Stimulated activated CD4-positive, alpha-beta T cell treated with anti-CD3 and anti-CD28 coated beads, Interleukin-2, amount 100 ng/mL, for 48 hours (primary cell): ENCODE measurements around the gene ABAT.

Experiments used
- DNase-seq, 2 donors: peaks; one replicate each; pipeline ENCODE4 v3.0.0-alpha.2; 2020

Gene ABAT

DNA sequence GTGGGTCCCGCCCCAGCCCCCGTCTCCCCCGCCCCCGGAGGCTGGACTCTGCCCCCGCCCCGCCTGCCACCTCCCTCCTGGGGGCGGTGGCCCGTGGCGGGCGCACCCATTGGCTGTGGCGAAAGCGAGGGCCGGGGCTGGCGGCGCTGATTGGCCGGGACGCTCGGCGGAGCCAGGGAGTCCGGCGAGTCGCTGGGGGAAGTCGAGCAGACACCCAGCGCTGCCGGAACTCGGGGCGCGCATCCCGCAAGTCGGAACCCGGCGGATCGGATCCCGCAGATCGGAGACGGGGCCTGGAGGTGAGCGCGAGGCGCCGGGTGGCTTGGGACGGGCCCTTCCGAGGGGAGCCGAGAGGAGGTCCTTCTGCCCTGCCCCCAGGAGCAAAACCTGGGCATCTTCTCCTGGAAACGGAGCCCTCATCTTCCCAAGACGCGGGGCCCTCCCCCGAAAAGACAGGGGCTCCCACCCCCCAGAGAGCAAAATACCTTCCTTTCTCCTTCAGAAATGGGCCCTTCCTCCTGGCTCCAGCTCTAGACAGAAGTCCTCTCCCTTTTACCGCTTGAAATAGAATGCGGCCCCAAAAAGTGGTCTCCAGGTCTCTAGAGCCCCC lies at the start of gene ABAT:
Gene ABAT (plus strand): TSS at position 205 of the 610 bp plus-strand sequence. CDS start 61,123 bp downstream, outside the sequence.
- DNase-seq: peak; percentile 81 to 87

DNA sequence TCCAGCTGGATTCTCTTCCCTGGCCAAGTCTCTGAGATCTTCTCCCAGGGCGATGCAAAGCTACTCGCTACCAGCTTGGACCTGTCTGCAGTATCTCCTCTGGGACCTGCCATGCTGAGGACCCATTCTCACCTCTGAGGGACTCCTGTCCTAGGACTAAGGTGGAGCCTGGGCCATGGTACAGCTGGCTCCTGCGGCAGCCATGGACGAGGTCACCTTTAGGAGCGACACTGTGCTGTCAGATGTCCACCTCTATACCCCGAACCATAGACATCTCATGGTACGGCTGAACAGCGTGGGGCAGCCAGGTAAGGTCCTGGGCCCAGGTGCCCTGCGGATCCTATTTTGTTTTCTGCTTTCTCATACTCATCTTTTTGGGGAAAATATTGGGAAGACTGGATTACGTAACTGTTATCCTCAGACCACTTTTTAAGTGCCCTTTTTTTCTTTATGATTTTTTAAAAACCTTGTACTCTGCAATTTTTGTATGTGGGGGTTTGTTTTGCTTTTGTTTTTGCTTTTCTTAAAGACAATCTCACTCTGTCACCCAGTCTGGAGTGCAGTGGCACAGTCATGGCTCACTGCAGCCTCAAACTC lies 48.8 kb upstream of the ABAT start:
- DNase-seq: no peak

DNA sequence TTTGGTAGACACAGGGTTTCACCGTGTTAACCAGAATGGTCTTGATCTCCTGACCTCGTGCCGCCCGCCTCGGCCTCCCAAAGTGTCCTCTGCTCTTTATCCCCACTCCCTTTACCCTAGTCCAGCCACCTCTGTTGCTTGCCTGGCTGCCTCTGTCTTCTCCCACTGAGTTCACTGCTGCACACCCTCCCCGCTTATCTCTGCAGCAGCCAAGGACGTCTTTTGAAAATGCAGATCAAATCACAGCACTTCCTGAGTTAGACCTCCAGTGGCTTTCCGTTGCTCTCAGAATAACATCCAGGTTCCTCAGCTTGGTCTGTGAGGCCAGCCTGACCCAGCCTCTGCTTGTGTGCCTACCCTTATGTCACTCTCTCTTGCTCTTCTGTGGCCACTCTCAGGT lies 47.5 kb upstream of the ABAT start:
- no peak for DNase-seq

DNA sequence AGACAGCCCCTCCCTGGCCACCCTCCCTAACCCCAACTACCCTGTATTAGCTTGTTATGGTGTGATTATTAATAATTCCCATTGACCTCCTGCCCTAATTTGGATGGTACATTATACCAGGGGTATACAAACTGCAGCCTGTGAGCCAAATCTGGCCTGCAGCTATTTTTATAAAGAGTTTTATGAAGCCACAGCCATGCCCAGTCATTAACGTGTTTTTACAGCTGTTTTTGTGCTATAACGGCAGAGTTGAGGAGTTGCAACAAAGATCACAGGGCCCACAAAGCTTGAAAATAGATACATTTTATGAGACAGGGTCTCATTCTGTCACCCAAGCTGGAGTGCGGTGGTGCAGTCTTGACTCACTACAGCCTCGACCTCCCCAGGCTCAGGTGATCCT lies 47.0 kb upstream of the ABAT start:
- no peak for DNase-seq

DNA sequence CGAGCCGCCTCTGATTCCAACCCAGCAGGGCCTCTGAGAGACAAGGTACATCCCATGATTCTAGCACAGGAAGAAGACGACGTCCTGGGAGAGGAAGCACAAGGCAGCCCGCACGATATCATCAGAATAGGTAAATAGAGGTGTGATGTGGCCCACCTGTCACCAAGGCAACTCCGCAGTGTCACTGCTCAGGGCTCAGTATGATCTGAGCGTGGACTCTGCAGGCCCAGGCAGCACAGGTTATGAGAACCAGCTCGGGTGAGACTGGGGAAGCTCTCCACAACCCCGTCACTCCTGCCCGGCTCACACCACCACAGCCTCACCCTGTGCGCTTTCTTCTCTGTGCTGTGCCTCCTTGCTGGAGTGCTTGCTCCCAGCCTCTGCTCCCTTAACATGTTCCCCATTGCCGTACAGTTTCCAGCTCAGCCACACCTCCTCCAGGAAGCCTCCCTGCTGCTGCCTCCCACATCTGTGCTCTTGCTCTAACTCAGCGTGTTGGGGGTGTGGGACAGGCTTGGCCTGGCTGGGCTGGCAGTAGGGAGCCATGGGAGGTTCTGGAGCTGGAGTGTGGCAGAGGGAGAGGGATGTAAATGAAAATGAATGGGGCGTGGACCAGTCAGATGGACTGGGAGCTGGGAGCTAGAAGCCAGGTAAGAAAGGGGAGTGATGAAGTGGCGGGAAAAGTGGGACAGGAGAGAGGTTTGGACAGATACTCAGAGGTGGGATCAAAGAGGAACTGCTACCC lies 45.3 kb upstream of the ABAT start:
- DNase-seq: no peak

DNA sequence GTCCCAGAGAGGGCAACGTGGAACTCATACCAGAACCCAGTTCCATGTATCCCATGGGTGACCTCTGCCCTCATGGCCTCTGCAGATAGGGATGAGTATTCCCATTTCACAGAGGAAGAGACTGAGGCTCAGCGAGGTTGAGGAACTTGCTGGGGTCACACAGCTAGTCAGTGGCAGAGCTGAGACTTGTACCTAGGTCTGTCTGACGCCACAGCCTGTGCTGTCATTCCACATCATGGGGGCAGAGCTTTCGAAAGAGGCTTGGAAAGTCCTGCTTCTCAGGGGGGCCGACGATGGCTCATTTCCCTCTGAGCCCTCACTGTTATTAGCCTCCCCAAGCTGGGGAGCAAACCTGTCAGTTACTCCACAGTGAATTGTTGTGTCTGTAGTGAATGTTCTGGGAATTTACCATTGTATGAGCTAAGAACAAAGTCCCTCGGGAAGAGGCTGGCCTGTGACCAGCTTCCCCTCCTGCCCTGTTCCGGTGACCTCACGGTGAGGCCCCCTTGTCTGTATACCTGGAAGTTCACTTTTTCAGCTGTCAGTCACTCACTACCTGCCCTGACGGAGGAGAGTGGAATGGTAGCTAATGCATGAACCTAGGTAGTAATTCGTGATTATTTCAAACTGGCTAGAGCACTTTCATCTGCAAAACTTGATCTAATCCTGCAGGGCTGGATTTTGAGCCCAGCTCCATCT lies 44.0 kb upstream of the ABAT start:
- DNase-seq: no peak

DNA sequence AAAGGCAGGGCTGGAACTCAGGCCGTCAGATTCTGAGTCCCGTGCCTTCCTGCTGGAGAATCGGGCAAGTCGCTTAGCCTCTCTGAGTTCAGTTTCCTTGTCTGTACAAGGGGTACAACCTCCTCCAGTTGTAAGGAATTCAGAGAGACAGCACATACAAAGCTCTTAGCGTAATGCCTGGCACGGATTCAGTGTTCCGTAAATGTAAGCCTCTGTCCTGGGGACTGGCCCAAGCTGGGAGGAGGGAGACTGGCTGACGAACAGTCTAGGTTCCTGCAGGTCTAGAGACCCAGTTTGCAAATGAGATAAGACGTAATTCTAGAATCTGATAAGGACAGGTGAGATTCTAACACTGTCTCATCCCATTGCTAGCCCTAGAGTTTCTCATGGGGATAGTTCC lies 43.0 kb upstream of the ABAT start:
- DNase-seq: no peak

DNA sequence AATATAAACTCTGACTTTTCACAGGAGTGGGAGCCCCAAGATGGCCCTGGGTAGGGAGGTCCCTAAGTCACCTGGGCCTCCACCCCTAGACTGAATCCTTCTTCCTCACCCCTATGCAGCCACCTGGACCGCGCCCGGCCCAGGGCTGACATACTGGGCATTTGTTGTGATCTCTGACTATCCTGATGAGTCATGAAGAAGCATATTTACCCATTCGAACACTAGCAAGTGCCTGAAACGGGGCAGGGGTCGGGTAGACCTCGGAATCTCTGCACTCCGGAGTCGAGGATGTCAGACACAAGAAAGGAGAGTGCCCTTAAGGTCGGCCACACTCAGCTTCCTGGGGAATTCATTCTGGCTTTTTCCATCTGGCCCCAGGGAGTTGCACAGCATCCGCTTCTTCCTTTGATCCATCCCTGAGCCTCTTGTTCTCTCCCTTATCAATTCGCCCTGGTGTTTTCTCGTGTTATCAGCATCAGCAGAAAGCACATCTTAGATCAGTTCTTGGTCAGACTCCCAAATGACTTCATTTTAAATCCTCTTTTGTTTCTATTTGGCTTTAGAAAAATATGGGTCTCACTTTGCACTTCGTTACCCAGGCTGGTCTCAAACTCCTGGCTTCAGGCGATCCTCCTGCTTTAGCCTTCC lies 42.5 kb upstream of the ABAT start:
- DNase-seq: no peak

DNA sequence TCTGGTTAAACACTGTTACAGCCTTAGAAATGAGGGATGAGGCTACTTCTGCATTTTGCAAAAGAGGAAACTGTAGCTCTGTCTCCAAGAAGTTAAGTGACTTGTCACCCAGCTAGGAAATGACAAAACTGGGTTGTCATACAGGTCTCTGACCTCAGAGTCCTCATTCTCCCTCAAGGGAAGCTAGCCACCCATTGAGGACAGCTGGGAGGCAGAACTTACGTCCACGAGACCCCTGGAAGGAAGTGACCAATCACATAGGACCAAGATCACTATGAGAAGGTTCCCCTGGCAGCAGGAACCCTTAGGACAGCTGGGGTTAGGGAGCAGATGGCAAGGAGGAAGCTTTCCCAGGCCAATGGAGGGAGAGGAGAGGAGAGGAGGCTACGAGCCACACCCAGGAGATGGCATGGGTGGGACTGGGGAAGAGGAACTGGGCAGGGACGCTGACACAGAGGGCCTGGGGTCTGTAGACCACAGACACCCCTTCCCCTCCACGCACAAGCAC lies 41.7 kb upstream of the ABAT start:
- no peak for DNase-seq

DNA sequence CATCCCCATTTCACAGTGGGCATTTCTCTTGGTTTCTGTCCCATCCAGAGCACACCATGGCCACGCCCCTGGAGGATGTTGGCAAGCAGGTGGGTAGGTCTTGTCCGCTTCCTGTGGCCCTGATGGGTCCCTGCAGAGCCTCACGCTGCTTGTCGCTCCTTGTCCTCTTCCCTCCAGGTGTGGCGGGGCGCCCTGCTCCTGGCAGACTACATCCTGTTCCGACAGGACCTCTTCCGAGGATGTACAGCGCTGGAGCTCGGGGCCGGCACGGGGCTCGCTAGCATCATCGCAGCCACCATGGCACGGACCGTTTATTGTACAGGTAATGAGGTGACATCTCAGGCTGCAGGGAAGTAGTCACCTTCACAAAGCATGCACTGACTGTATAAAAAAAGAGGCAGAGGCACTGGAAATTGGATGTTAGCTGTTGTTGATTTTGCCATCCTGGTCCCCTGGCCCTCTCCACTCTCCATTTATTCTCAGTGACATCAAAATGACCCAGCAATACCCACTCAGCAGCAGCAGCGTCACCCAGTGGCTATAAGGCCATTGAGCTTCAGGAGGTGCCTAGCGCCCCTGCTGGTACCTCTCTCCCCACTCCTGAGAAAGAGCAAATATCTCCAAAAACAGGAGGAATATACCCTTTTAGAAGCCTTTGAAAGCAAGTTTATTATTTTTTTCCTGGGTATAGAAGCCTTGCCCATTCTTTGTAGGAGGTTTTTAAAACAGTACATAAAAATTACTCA lies 39.3 kb upstream of the ABAT start:
- no peak for DNase-seq

DNA sequence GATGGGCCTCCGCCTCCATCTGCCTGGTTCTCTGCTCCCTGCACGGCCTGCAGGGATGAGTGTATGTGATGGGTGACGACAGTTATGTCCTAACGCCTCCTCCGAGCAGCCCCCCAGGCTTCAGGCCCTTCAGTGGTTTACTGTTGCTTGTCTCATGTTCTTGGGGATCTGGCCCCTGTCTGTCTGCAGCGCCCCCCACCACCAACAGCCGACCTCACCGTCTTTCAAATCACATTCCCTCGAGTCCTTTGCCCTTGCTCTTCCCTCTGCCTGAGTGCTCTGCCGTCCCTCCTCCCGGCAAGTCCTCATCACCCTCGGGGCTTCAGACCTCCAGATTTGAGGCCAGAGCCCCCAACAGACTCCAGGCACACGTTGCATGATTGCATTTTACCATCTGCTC lies 34.7 kb upstream of the ABAT start:
- DNase-seq: no peak

DNA sequence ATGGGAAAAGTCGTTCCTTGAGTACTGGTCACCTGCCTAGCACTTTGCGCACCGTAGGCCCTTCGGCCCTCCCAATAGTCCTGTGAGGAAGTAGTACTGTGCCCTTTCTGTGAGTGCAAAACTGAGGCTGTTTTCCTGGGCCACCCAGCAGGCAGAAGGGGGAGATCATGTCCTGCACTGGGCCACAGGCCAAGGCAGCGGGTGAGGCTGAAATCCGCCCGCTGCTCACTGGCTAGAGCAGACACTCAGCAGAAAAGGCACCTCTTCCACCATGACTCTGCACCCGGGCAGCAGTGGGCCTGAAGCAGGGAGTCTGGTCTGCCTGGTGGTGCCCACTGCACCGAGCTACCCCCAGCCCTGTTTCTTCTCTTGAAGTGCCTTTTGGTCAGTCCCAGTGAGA lies 32.7 kb upstream of the ABAT start:
- DNase-seq: no peak

DNA sequence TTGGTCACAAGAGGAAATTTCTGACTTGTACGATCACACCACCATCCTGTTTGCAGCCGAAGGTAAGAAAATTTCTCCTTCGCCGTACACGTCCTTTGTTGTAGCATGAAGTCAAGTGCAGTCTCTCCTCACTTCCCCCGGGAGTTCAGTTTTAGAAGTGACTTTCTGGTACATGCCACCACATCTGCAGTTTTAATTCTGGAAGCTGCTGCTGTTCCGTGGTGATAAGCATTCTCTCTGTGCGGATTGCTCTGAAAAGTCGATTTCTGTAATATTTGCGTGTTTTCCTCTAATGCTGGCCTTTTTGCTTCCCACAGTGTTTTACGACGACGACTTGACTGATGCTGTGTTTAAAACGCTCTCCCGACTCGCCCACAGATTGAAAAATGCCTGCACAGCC lies 32.3 kb upstream of the ABAT start:
- DNase-seq: no peak

DNA sequence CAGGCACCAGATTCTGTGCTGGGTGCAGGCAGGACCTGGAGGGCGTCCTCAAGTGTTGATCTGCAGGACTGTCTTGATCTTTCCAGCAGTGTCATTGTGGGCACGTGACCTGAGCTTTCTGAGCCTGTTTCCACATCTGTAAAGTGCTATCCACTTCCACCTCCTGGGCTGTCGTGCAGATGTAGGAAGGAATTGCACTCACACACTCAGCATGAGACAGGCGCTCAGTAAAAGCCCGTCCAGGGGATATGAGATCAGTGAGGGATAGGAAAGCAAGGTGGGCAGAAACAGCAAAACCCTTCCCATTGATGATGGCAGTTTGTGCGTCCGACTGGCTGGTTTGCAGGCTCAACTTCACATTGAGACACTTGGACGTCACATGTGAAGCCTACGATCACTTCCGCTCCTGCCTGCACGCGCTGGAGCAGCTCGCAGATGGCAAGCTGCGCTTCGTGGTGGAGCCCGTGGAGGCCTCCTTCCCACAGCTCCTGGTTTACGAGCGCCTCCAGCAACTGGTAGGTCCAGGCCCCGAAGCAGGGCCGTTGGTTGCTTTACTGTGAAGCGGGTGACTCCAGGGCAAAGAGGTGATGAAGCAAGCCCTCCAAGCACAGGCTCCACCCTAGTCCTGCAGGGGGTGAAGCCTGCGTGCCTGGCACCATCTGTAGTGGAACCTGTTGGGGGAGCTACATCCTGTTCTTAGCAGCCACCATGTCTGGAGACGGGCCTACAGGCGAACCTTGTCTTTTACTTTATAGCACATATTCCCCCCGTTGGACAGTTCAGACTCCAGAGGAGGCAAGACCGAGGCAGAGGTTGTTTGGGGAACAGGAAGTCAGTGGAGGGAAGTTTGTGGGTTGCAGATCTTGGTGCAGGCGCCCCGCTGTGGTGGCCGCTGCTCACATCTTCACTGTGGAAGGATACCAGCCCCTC lies 29.9 kb upstream of the ABAT start:
- no peak for DNase-seq

DNA sequence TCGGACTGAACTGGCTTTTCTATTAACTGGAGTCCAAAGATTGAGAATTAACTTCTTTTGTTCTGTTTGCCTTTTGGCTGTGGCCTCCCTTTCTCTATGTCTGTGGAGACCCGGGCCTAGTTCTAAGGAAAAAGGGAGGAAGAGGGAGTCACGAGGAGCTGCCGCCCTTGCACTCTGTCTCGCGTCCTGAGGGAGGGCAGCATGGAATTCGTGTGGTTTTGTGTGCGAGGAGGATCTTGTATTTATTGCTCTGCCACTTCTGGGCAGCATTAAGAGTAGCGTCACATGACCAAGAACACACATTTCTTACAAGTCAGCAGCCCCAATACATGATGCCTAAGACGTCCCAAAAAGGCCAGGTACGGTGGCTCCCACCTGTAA lies 29.3 kb upstream of the ABAT start:
- DNase-seq: no peak

DNA sequence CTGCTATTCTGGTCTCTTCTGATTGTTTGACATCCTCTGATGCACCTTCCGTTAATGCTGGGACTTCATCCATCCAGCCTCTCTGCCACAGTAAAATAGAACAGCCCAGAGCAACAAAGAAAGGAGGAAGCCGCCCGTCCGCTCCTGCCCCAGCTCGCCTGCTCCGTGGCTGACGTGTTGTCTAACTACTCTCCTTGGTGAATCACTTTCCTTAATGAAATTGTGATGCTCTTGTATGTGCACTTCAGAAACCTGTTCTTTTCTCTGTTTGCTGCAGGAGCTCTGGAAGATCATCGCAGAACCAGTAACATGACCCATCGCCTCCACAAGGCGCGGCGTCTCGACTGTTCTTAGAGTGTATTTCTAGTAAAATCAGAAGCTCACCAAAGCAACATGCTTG lies 28.6 kb upstream of the ABAT start:
- no peak for DNase-seq

DNA sequence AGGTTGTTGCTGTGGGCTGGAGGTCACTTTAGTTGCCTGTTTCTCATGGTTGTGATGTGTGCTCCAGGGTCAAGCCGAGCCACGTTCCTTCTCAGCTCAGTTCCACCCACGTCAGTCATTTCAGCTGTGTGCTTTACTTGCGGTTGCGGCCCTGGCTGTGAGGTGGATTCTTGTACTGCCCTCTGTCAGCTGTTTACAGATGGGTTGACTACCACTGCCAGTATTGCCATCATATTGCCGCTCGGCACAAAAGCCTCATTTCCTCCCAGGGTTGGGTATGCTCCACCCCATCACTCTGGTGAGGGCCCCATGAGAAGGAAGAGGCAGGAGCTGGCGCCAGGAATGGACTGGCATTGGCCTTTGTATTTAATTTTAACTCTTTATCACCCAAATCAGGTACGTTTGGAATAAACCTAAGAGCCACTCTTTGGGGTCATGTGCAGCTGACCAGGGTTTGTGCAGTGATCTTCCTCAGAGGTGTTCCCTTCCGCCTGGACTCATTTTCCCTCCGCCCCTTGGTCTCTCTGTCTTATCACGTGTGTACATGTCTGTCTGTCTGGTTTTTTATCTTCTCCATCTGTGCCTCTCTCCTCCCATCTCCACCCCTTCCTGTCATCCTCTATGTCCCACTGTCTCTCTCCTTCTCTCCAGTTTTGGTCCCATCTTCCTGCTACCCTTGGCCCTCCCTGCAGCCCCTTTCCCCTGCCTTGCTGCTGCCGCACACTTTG lies 27.9 kb upstream of the ABAT start:
- no peak for DNase-seq

DNA sequence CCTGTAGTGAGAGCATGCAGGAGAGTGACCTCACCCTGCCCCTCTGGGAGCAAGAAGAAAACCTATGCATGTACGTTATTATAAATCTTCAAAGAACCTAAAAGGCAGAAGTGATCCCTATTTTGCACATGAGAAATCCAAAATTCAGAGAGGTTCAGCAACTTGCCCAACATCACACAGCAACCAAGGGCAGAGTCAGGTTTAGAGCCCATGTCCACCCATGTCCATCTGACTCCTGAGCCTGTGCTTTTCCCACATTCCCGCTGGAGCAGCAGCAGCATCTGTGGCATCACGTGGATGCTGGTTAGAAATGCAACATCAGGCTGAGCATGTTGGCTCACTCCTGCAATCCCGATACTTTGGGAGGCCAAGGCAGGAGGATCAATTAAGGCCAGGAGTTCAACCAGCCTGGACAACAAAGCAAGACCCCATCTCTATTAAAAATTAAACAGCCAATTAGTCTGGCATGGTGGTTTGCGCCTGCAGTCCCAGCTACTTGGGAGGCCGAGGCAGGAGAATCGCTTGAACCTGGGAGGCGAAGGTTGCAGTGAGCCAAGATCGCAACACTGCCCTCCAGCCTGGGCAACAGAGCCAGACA lies 26.6 kb upstream of the ABAT start:
- DNase-seq: no peak

DNA sequence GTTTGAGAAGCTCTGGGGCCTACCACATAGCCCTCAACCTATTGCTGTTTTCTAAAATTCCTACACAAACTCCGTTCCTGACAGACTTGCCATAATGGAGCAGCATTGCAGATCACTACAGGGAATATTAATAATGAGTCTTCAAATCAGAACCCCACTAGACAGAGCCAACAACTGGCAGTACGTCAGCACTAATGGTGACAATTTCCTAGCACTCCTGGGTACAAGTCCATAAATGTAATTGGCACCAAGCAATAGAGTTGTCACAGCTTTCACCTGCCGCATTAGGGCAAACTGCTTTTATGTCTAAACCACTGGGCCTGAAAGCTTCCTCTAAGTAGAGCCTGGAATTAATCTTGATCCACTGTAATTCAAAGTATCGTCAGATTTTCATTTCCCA lies 25.5 kb upstream of the ABAT start:
- no peak for DNase-seq
